IMR-90 (cell line): Measurements from ENCODE around the gene BZW2. TPM values are rescaled to one million over a fixed set of nuclear protein-coding genes. Genes with fewer than 3 reads are reported as not detected.

Source experiments
- ATAC-seq: fragments of 200-7000 bp; cut with Tn5 transposase; 2 replicates; pipeline ENCODE4 v1.9.1; 2020; ENCODE audit warnings: low read depth, mild to moderate bottlenecking, moderate library complexity
- BruUV-seq: library from RNA; stranded (reverse); fragments of 400-500 nt; replicated peaks from 2 replicates; lab custom pipeline; 2021; lab: Mats Ljungman, UMichigan
- CTCF ChIA-PET: fragments of 300-600 bp; formaldehyde crosslinking; extraction: SDS; loops from one replicate; lab custom pipeline; 2021; ENCODE audit warnings: antibody characterized with exemption; lab: Yijun Ruan, JAX
- POLR2A ChIA-PET: fragments of 300-600 bp; sonication (Branson Sonifier 250); formaldehyde crosslinking; loops from one replicate; lab custom pipeline; 2022; ENCODE audit warnings: antibody characterized with exemption; ENCODE audit not compliant: unreplicated experiment; lab: Charles Lee
- DNase-seq: peaks from one replicate; pipeline ENCODE4 v3.0.0; 2013
- H2AFZ ChIP-seq: replicated peaks from 2 replicates; pipeline ENCODE3; 2013; ENCODE audit warnings: low read length, mild to moderate bottlenecking; ENCODE audit not compliant: poor library complexity
- H2AK5ac ChIP-seq: 2 replicates; pipeline ENCODE4 v1.6.1; 2013; ENCODE audit warnings: low read depth, low read length, inconsistent platforms
- H2AK9ac ChIP-seq: replicated peaks from 2 replicates; pipeline ENCODE3; 2013; ENCODE audit warnings: mild to moderate bottlenecking, low read depth, low read length, moderate library complexity; ENCODE audit not compliant: poor library complexity
- H2BK120ac ChIP-seq: 2 replicates; pipeline ENCODE4 v1.6.1; 2013; ENCODE audit warnings: low read depth, low read length, inconsistent platforms
- H2BK15ac ChIP-seq: 3 replicates; pipeline ENCODE4 v1.6.1; 2013; ENCODE audit warnings: low read depth, low read length, inconsistent platforms
- H2BK20ac ChIP-seq: 2 replicates; pipeline ENCODE4 v1.6.1; 2013; ENCODE audit warnings: low read depth, mild to moderate bottlenecking, inconsistent platforms, low read length, moderate library complexity
- H2BK5ac ChIP-seq: 2 replicates; pipeline ENCODE4 v1.6.1; 2013; ENCODE audit warnings: mild to moderate bottlenecking, low read depth, low read length, inconsistent platforms; ENCODE audit not compliant: poor library complexity, severe bottlenecking
- H3K14ac ChIP-seq: replicated peaks from 2 replicates; pipeline ENCODE4 v1.6.1; 2013; ENCODE audit warnings: low read depth, low read length, inconsistent platforms
- H3K18ac ChIP-seq: 2 replicates; pipeline ENCODE4 v1.6.1; 2013; ENCODE audit warnings: low read depth, low read length, control low read depth
- H3K23ac ChIP-seq: 2 replicates; pipeline ENCODE4 v1.6.1; 2013; ENCODE audit warnings: low read depth, low read length, inconsistent platforms
- H3K27ac ChIP-seq: 2 replicates; pipeline ENCODE4 v1.5.1; 2013; ENCODE audit warnings: mild to moderate bottlenecking, control low read depth, low read length; ENCODE audit not compliant: insufficient read depth
- H3K27me3 ChIP-seq: 2 replicates; pipeline ENCODE4 v1.6.1; 2013; ENCODE audit warnings: low read length; ENCODE audit not compliant: control insufficient read depth, insufficient read depth
- H3K36me3 ChIP-seq: 2 replicates; pipeline ENCODE4 v1.6.1; 2013; ENCODE audit warnings: low read length, mixed read lengths; ENCODE audit not compliant: control insufficient read depth, insufficient read depth
- H3K4ac ChIP-seq: 2 replicates; pipeline ENCODE4 v1.6.1; 2013; ENCODE audit warnings: low read depth, low read length, inconsistent platforms
- H3K4me1 ChIP-seq: 2 replicates; pipeline ENCODE4 v1.6.1; 2013; ENCODE audit warnings: low read length, mixed read lengths; ENCODE audit not compliant: control insufficient read depth, insufficient read depth
- H3K4me2 ChIP-seq: 2 replicates; pipeline ENCODE4 v1.6.1; 2013; ENCODE audit warnings: low read depth, mild to moderate bottlenecking, control low read depth, low read length, moderate library complexity
- H3K4me3 ChIP-seq: 2 replicates; pipeline ENCODE4 v1.5.1; 2013; ENCODE audit warnings: low read depth, mild to moderate bottlenecking, control low read depth, low read length, moderate library complexity; ENCODE audit not compliant: insufficient read depth
- H3K56ac ChIP-seq: 2 replicates; pipeline ENCODE4 v1.6.1; 2013; ENCODE audit warnings: low read length, inconsistent platforms; ENCODE audit not compliant: insufficient read depth; ENCODE audit errors: extremely low read depth
- H3K79me1 ChIP-seq, 2 experiments: 2 replicates each; pipeline ENCODE4 v1.6.1; 2013; ENCODE audit warnings: low read length in 2 of 2, inconsistent platforms in 1 of 2, low read depth in 1 of 2
- H3K9ac ChIP-seq: 2 replicates; pipeline ENCODE4 v1.6.1; 2013; ENCODE audit warnings: low read depth, low read length, control low read depth
- H3K9me1 ChIP-seq: 2 replicates; pipeline ENCODE4 v1.6.1; 2013; ENCODE audit warnings: low read length, inconsistent platforms; ENCODE audit not compliant: insufficient read depth
- H3K9me3 ChIP-seq: 2 replicates; pipeline ENCODE4 v1.6.1; 2013; ENCODE audit warnings: low read length; ENCODE audit not compliant: control insufficient read depth, insufficient read depth
- H4K20me1 ChIP-seq: 2 replicates; pipeline ENCODE4 v1.6.1; 2013; ENCODE audit warnings: low read length, inconsistent platforms; ENCODE audit not compliant: insufficient read depth
- H4K5ac ChIP-seq: 2 replicates; pipeline ENCODE4 v1.6.1; 2013; ENCODE audit warnings: mild to moderate bottlenecking, low read depth, low read length, control low read depth
- H4K8ac ChIP-seq, 2 experiments: 2 replicates each; pipeline ENCODE4 v1.6.1; 2013; ENCODE audit warnings: low read depth in 2 of 2, low read length in 2 of 2, control low read depth in 1 of 2, inconsistent platforms in 1 of 2
- H4K91ac ChIP-seq: 2 replicates; pipeline ENCODE4 v1.6.1; 2013; ENCODE audit warnings: low read depth, low read length, inconsistent platforms; ENCODE audit not compliant: insufficient read depth
- BHLHE40 ChIP-seq: fragments of 150-350 bp; IDR thresholded peaks from 2 replicates; pipeline ENCODE4 v1.6.1; 2016; ENCODE audit warnings: mild to moderate bottlenecking, low read depth, low read length
- CEBPB ChIP-seq: IDR thresholded peaks from 2 replicates; pipeline ENCODE4 v1.6.1; 2012; ENCODE audit warnings: low read depth, low read length, improper control_type of control experiment
- CHD1 ChIP-seq: IDR thresholded peaks from 2 replicates; pipeline ENCODE4 v1.6.1; 2012; ENCODE audit warnings: low read depth, low read length, improper control_type of control experiment
- FOS ChIP-seq: fragments of 150-350 bp; IDR thresholded peaks from 2 replicates; pipeline ENCODE4 v1.6.1; 2016; ENCODE audit warnings: low read depth, low read length
- MAZ ChIP-seq: IDR thresholded peaks from 2 replicates; pipeline ENCODE4 v1.6.1; 2012; ENCODE audit warnings: low read depth, mild to moderate bottlenecking, low read length, improper control_type of control experiment, moderate library complexity, borderline replicate concordance
- MXI1 ChIP-seq: IDR thresholded peaks from 2 replicates; pipeline ENCODE4 v1.6.1; 2012; ENCODE audit warnings: low read depth, mild to moderate bottlenecking, low read length, moderate library complexity, borderline replicate concordance
- POLR2A ChIP-seq: IDR thresholded peaks from 2 replicates; pipeline ENCODE4 v1.6.1; 2012; ENCODE audit warnings: mild to moderate bottlenecking, low read depth, low read length
- RAD21 ChIP-seq: IDR thresholded peaks from 2 replicates; pipeline ENCODE4 v1.6.1; 2012; ENCODE audit warnings: low read length, improper control_type of control experiment
- RCOR1 ChIP-seq: IDR thresholded peaks from 2 replicates; pipeline ENCODE4 v1.6.1; 2012; ENCODE audit warnings: mild to moderate bottlenecking, low read length, improper control_type of control experiment; ENCODE audit not compliant: insufficient replicate concordance
- RFX5 ChIP-seq: IDR thresholded peaks from 2 replicates; pipeline ENCODE4 v1.8.0; 2012; ENCODE audit warnings: low read depth, mild to moderate bottlenecking, low read length, moderate library complexity
- SMC3 ChIP-seq: fragments of 150-350 bp; IDR thresholded peaks from 2 replicates; pipeline ENCODE4 v1.6.1; 2016; ENCODE audit warnings: low read depth, mild to moderate bottlenecking, antibody characterized with exemption, low read length, moderate library complexity
- dilution Hi-C: fragments of 300-500 bp; cut with HindIII; formaldehyde crosslinking; loops from one replicate; pipeline ENCODE4 v1.14.3; 2018; ENCODE audit warnings: low sequenced_read_pairs; ENCODE audit not compliant: unreplicated experiment
- in situ Hi-C: fragments of 300-500 bp; cut with MboI; formaldehyde crosslinking; loops from 3 replicates; pipeline ENCODE4 v1.14.3; 2019; ENCODE audit warnings: low sequenced_read_pairs, inconsistent platforms, mixed read lengths
- intact Hi-C: fragments of 100-400 bp; cut with micrococcal nuclease; formaldehyde crosslinking; loops from 2 replicates; pipeline ENCODE4 v1.10.0; 2022
- polyA plus RNA-seq, 3 experiments: library from polyadenylated mRNA; depleted of rRNA; stranded (reverse); fragments of >200 nt; gene quantifications; 2 replicates each; pipeline ENCODE4 v1.2.3, GENCODE V29; 2012; ENCODE audit warnings: low replicate concordance in 1 of 3
- total RNA-seq: library from RNA; depleted of rRNA; stranded (reverse); fragments of >200 nt; gene quantifications from 2 replicates; pipeline ENCODE4 v1.2.3, GENCODE V29; 2012
- TF ChIP-seq, protein P1 (sequence below): fragments of 150-350 bp; IDR thresholded peaks from 2 replicates; pipeline ENCODE4 v1.6.1; 2017; ENCODE audit warnings: mild to moderate bottlenecking, antibody characterized with exemption, low read length, low read depth

The BZW2 gene
- total and polyA plus RNA-seq, 2 of the 4 experiments (the other 2 are of a cell fraction): 58.1 to 92.9 TPM

DNA sequence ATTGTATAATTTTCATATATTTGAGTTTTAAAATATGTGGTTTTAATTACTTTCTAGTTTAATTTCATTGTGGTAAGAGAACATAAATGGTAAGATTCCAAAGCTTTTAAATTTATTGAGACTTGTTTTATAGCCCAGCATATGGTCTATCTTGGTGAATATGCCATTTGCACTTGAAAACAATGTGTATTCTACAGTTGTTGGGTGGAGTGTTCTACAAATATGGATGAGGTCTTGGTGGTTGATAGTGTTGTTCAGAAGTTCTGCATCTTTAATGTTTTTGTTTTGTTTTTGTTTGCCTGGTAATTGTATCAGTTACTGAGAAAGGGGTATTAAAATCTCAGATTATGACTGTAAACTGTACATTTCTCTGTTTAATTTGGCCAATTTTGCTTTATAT is 69.9 kb downstream of the BZW2 start:
- H3K9ac ChIP-seq: no peak overlapping the region
- no peak overlapping the region for H2BK15ac ChIP-seq
- H3K27ac ChIP-seq: no peak overlapping the region
- H3K4ac ChIP-seq: no peak overlapping the region
- no peaks in the 10 kb centered on the region for H3K9me3 ChIP-seq
- no peak overlapping the region for H4K5ac ChIP-seq
- BruUV-seq: no TSS peak
- H2AK9ac ChIP-seq: no peak overlapping the region
- H2BK5ac ChIP-seq: no peak overlapping the region
- intact Hi-C loops (no loop called here), in situ Hi-C loops (no loop called here), dilution Hi-C loops (no loop called here)
- no peak overlapping the region for H3K4me3 ChIP-seq
- H2BK120ac ChIP-seq: no peak overlapping the region
- no peak overlapping the region for H3K23ac ChIP-seq
- ATAC-seq (no peak), DNase-seq (no peak)
- ChIA-PET CTCF (interaction anchor here (1.2 kb wide), 1 partner anchor 29 kb away, joined by 3 read pairs; no protein-coding TSS in a partner anchor), POLR2A (no interaction called here)
- H3K9me1 ChIP-seq: no peaks in the 10 kb centered on the region
- H3K27me3 ChIP-seq: no peaks in the 10 kb centered on the region
- H2AK5ac ChIP-seq: no peak overlapping the region
- 0 out of 2 replicates have a peak, but pooled peaks cover 2% of the 10 kb centered on the region for H3K4me1 ChIP-seq
- no peak overlapping the region for H3K56ac ChIP-seq
- H2BK20ac ChIP-seq: no peak overlapping the region
- H4K8ac ChIP-seq: no peak overlapping the region
- no peak overlapping the region for H3K18ac ChIP-seq
- no peaks in the 10 kb centered on the region for H3K79me1 ChIP-seq
- TF ChIP-seq, protein P1, sequence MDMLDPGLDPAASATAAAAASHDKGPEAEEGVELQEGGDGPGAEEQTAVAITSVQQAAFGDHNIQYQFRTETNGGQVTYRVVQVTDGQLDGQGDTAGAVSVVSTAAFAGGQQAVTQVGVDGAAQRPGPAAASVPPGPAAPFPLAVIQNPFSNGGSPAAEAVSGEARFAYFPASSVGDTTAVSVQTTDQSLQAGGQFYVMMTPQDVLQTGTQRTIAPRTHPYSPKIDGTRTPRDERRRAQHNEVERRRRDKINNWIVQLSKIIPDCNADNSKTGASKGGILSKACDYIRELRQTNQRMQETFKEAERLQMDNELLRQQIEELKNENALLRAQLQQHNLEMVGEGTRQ: no peak
- no peak for TF ChIP-seq RFX5
- TF ChIP-seq FOS: no peak
- TF ChIP-seq MXI1: no peak
- TF ChIP-seq CHD1: no peak
- no peak for TF ChIP-seq CEBPB
- no peak for TF ChIP-seq MAZ
- TF ChIP-seq POLR2A: no peak
- no peak for TF ChIP-seq RAD21
- TF ChIP-seq BHLHE40: no peak
- TF ChIP-seq SMC3: no peak
- TF ChIP-seq RCOR1: no peak
- H2AFZ ChIP-seq: no peak overlapping the region
- H3K4me2 ChIP-seq: no peak overlapping the region
- no peaks in the 10 kb centered on the region for H4K20me1 ChIP-seq
- H4K91ac ChIP-seq: no peak overlapping the region
- no peaks in the 10 kb centered on the region for H3K36me3 ChIP-seq
- H3K14ac ChIP-seq: no peak overlapping the region
